ENCODE data around the gene LONP2. TPM values are rescaled to one million over a fixed set of nuclear protein-coding genes. Genes with fewer than 3 reads are reported as not detected.
A peak's percentile ranks its signal among the peaks of the same experiment; 100 is the strongest.

Gene LONP2
- total RNA-seq, 5 donors from 2014 or later (not counting 1 experiment from before 2014, with no cell fraction given): 69.9 to 92.9 (median 84.7) TPM

DNA sequence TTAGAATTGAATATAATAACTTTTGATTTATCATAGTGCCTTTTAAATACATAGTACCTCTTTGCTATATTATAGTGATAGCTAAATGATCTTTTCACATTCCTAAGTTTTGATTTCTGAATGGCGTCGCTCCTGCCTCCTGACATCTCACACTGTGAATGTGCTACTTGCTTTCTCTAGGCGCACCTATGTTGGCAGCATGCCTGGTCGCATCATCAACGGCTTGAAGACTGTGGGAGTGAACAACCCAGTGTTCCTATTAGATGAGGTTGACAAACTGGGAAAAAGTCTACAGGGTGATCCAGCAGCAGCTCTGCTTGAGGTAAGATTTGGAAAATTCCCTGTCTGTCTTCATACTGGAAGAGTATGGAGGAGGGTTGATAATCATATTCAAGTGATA is 33.1 kb downstream of the LONP2 start:
- POLR2A ChIA-PET: interaction anchor here in 1 of 2 donors (0.6 kb wide), 1 partner anchor 41 kb away, joined by 3 read pairs; no protein-coding TSS in a partner anchor
- 87% methylated on average over 3 of the region's 5 CpGs for WGBS (ENCODE audit: insufficient coverage)
- no peaks in the 10 kb centered on the region for H3K9me3 ChIP-seq
- no peaks in the 10 kb centered on the region for H3K9me3 Mint-ChIP-seq
- peaks cover 0 to 51% of the 10 kb centered on the region in 2 donors for H3K36me3 ChIP-seq (ENCODE audit: control insufficient read depth in 2 of 2, extremely low read depth in 1 of 2, insufficient read depth in 1 of 2, low read length in 1 of 2)
- H3K4me1 ChIP-seq (ENCODE audit: control insufficient read depth in 1 of 2, extremely low read depth in 1 of 2, insufficient read depth in 2 of 2, low read length in 2 of 2): no peaks in the 10 kb centered on the region
- ATAC-seq (replicated peaks in 1 of 4) (no peak), DNase-seq (no peak)
- peaks cover 10 to 27% (median 19%) of the 10 kb centered on the region in 3 donors for H3K4me1 Mint-ChIP-seq
- peaks cover 46% of the 10 kb centered on the region for H3K36me3 Mint-ChIP-seq
- no peaks in the 10 kb centered on the region for H3K27me3 ChIP-seq (replicated peaks in 1 of 2; ENCODE audit: control insufficient read depth in 2 of 2, extremely low read depth in 1 of 2, insufficient read depth in 2 of 2, low read length in 1 of 2)
- no peak overlapping the region for H3K27ac ChIP-seq (ENCODE audit: low read length)
- no peak overlapping the region for H3K4me3 ChIP-seq (ENCODE audit: control insufficient read depth in 1 of 2, extremely low read depth in 1 of 2, low read length in 1 of 2)
- H3K27me3 Mint-ChIP-seq: no peaks in the 10 kb centered on the region
- H3K27ac Mint-ChIP-seq: no peak overlapping the region
- CTCF ChIA-PET: interaction anchor here in 1 of 2 donors (0.6 to 0.7 kb wide), 2 partner anchors 46 to 232 kb away, joined by 3 read pairs; no protein-coding TSS in a partner anchor
- no peak overlapping the region for H3K4me3 Mint-ChIP-seq

DNA sequence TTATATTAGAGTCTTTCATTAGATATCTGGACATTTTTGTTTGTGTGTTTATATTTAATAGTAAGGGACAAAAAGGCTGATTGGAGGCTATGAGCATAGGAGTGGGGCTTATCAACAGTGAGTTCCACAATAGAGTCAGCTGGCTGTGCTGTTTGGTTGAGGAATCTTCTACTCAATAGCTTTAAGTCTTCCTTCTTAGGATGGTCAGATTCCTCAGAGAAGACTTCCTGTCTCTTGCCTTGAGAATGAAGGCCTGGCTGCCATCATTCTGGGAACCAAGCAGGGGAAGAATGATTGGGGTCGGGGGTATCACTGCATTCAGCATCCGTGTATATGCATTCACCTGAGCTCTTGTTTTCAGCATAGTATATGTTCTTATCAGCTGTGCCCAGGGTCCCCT is 35.1 kb downstream of the LONP2 start:
- DNase-seq: no peak
- no peak overlapping the region for H3K4me3 Mint-ChIP-seq
- Histone ChIP-seq H3K4me1 (ENCODE audit: control insufficient read depth in 1 of 2, extremely low read depth in 1 of 2, insufficient read depth in 2 of 2, low read length in 2 of 2) (no peaks in the 10 kb centered on the region), H3K27ac (ENCODE audit: low read length) (no peak overlapping the region), H3K36me3 (ENCODE audit: control insufficient read depth in 2 of 2, extremely low read depth in 1 of 2, insufficient read depth in 1 of 2, low read length in 1 of 2) (peaks cover 9 to 51% of the 10 kb centered on the region in 2 donors), H3K27me3 (replicated peaks in 1 of 2; ENCODE audit: control insufficient read depth in 2 of 2, extremely low read depth in 1 of 2, insufficient read depth in 2 of 2, low read length in 1 of 2) (no peaks in the 10 kb centered on the region), H3K9me3 (no peaks in the 10 kb centered on the region), H3K4me3 (ENCODE audit: control insufficient read depth in 1 of 2, extremely low read depth in 1 of 2, low read length in 1 of 2) (no peak overlapping the region)
- peaks cover 21 to 34% (median 29%) of the 10 kb centered on the region in 3 donors for H3K4me1 Mint-ChIP-seq
- H3K27me3 Mint-ChIP-seq: no peaks in the 10 kb centered on the region
- ATAC-seq (replicated peaks in 1 of 4): no peak
- ChIA-PET POLR2A (no interaction called here), CTCF (interaction anchor here in 1 of 2 donors (1.0 kb wide), 1 partner anchor 351 kb away, joined by 4 read pairs; no protein-coding TSS in a partner anchor)
- H3K27ac Mint-ChIP-seq: peak overlapping the region in 1 of 2 donors; percentile 28
- no CpG with 5 or more reads among the region's 2 CpGs for WGBS (ENCODE audit: insufficient coverage)
- no peaks in the 10 kb centered on the region for H3K9me3 Mint-ChIP-seq
- H3K36me3 Mint-ChIP-seq: peaks cover 63% of the 10 kb centered on the region

DNA sequence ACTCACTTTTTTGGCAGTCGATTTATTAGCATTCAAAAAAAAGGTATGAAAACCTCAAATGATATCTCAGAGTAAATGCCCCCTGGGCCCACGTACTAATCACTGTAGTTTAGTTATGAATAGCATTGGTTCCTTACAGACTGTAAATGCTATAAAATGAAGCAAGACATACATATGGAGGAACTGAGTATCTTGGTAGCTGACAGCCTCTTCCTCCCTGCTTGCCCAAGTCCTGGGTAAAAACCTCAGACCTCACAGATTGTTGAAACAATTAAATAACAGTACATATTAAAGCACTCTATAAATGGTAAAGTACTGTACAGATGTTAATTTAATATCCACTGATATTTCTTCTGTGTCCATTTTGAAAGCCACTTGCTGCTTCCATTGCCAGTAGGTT is 36.4 kb downstream of the LONP2 start:
- H3K27ac Mint-ChIP-seq: peak overlapping the region in 1 of 2 donors; percentile 39
- DNase-seq (no peak), ATAC-seq (replicated peaks in 1 of 4) (no peak)
- H3K27me3 Mint-ChIP-seq: no peaks in the 10 kb centered on the region
- Histone ChIP-seq H3K9me3 (no peaks in the 10 kb centered on the region), H3K27ac (ENCODE audit: low read length) (no peak overlapping the region), H3K27me3 (replicated peaks in 1 of 2; ENCODE audit: control insufficient read depth in 2 of 2, extremely low read depth in 1 of 2, insufficient read depth in 2 of 2, low read length in 1 of 2) (no peaks in the 10 kb centered on the region), H3K4me3 (ENCODE audit: control insufficient read depth in 1 of 2, extremely low read depth in 1 of 2, low read length in 1 of 2) (no peak overlapping the region), H3K4me1 (ENCODE audit: control insufficient read depth in 1 of 2, extremely low read depth in 1 of 2, insufficient read depth in 2 of 2, low read length in 2 of 2) (no peaks in the 10 kb centered on the region), H3K36me3 (ENCODE audit: control insufficient read depth in 2 of 2, extremely low read depth in 1 of 2, insufficient read depth in 1 of 2, low read length in 1 of 2) (peaks cover 9 to 47% of the 10 kb centered on the region in 2 donors)
- no peak overlapping the region for H3K4me3 Mint-ChIP-seq
- peaks cover 0 to 6% (median under 1%) of the 10 kb centered on the region in 3 donors for H3K9me3 Mint-ChIP-seq
- peaks cover 65% of the 10 kb centered on the region for H3K36me3 Mint-ChIP-seq
- ChIA-PET POLR2A (no interaction called here), CTCF (no interaction called here)
- WGBS (ENCODE audit: insufficient coverage): no CpG with 5 or more reads among the region's 2 CpGs
- peaks cover 31 to 39% (median 39%) of the 10 kb centered on the region in 3 donors for H3K4me1 Mint-ChIP-seq

DNA sequence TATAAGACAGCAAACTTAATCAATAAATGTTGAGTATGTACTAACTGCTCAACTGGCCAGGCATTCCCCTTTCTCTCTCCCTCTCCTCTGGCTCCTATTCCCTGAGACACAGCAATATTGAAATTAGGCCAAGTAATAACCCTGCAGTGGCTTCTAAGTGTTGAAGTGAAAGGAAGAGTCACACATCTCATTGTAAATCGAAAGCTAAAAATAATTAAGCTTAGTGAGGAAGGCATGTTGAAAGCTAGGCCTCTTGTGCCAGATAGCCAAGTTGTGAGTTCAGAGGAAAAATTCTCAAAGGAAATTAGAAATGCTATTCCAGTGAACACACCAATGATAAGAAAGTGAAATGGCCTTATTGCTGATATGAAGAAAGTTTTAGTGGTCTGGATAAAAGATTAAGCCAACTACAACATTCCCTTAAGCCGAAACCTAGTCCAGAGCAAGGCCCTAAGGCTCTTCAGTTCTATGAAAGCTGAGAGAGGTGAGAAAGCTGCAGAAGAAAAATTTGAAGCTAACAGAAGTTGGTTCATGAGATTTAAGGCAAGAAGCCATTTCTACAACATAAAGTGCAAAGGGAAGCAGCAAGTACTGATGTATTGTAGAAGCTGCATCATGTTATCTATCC is 38.6 kb downstream of the LONP2 start:
- ChIA-PET POLR2A (no interaction called here), CTCF (no interaction called here)
- H3K27me3 ChIP-seq (replicated peaks in 1 of 2; ENCODE audit: control insufficient read depth in 2 of 2, extremely low read depth in 1 of 2, insufficient read depth in 2 of 2, low read length in 1 of 2): no peaks in the 10 kb centered on the region
- no peak overlapping the region for H3K4me3 ChIP-seq (ENCODE audit: control insufficient read depth in 1 of 2, extremely low read depth in 1 of 2, low read length in 1 of 2)
- Mint-ChIP-seq H3K4me3 (no peak overlapping the region), H3K27me3 (no peaks in the 10 kb centered on the region), H3K27ac (peak overlapping the region; percentile 5 to 42), H3K36me3 (peaks cover 71% of the 10 kb centered on the region), H3K4me1 (peaks cover 27 to 37% (median 34%) of the 10 kb centered on the region in 3 donors), H3K9me3 (peaks cover 3 to 8% (median 6%) of the 10 kb centered on the region in 3 donors)
- WGBS (ENCODE audit: insufficient coverage): 86% methylated on average over 1 of the region's 2 CpGs
- H3K4me1 ChIP-seq (ENCODE audit: control insufficient read depth in 1 of 2, extremely low read depth in 1 of 2, insufficient read depth in 2 of 2, low read length in 2 of 2): no peaks in the 10 kb centered on the region
- ATAC-seq (replicated peaks in 1 of 4) (no peak), DNase-seq (no peak)
- H3K9me3 ChIP-seq: peaks cover 3% of the 10 kb centered on the region
- peaks cover 17 to 45% of the 10 kb centered on the region in 2 donors for H3K36me3 ChIP-seq (ENCODE audit: control insufficient read depth in 2 of 2, extremely low read depth in 1 of 2, insufficient read depth in 1 of 2, low read length in 1 of 2)
- no peak overlapping the region for H3K27ac ChIP-seq (ENCODE audit: low read length)

DNA sequence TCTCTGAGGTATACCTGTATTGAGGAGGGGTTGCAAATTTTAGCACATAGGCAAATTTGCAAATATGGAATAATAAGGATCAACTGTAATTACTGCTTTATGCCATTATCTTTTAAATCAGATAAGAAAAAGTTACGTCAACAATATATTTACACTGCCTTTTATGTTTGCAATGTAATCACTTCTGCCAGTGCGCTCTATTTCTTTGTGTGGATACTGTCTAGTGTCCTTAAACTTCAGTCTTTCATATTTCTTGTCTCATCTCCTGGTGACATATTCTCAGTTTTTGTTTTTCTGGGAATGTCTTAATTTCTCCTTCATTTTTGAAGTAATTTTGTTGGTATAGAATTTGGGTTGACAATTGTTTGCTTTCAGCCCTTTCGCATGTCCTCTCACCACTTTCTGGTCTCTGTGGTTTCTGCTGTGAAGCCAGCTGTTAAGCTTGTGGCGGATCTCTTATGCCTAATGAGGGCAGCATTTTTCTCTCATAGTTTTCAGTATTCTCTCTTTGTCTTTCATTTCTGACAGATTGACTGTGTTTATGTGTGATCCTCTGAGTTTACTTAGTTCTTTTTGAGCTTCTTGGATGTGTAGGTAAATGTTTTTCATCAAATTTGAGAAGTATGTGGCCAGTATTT is 40.8 kb downstream of the LONP2 start:
- H3K4me3 Mint-ChIP-seq: no peak overlapping the region
- peaks cover 17 to 32% of the 10 kb centered on the region in 2 donors for H3K36me3 ChIP-seq (ENCODE audit: control insufficient read depth in 2 of 2, extremely low read depth in 1 of 2, insufficient read depth in 1 of 2, low read length in 1 of 2)
- CTCF ChIA-PET: interaction anchor here in 1 of 2 donors (0.7 kb wide), 1 partner anchor 1095 kb away, joined by 3 read pairs; no protein-coding TSS in a partner anchor

DNA sequence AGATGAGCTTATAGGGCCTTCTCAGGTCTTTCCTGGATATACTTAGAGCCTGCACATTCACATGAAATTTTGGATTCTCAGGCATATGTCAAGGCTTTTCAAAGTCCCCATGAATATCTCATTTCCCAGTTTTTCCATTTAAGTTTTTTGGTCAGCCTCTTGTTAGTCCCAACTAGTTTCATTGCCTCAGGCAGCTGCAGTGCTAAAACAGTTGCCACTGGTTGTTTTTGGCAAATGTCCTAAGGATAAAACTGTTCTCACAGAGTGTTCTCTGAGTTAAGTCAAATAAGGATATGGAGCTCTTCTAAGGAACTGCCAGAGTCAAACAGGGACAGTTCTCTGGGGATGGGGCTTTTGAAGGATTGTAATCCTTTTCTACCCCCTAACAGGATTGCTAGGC is 43.1 kb downstream of the LONP2 start:
- DNase-seq: no peak
- H3K4me3 Mint-ChIP-seq: no peak overlapping the region
- Histone ChIP-seq H3K36me3 (ENCODE audit: control insufficient read depth in 2 of 2, extremely low read depth in 1 of 2, insufficient read depth in 1 of 2, low read length in 1 of 2) (peaks cover 17 to 40% of the 10 kb centered on the region in 2 donors), H3K9me3 (peaks cover 3% of the 10 kb centered on the region), H3K4me1 (ENCODE audit: control insufficient read depth in 1 of 2, extremely low read depth in 1 of 2, insufficient read depth in 2 of 2, low read length in 2 of 2) (no peaks in the 10 kb centered on the region), H3K27ac (ENCODE audit: low read length) (no peak overlapping the region), H3K27me3 (replicated peaks in 1 of 2; ENCODE audit: control insufficient read depth in 2 of 2, extremely low read depth in 1 of 2, insufficient read depth in 2 of 2, low read length in 1 of 2) (no peaks in the 10 kb centered on the region), H3K4me3 (ENCODE audit: control insufficient read depth in 1 of 2, extremely low read depth in 1 of 2, low read length in 1 of 2) (no peak overlapping the region)
- peaks cover 75% of the 10 kb centered on the region for H3K36me3 Mint-ChIP-seq
- H3K4me1 Mint-ChIP-seq: peaks cover 28 to 29% (median 28%) of the 10 kb centered on the region in 3 donors
- ChIA-PET CTCF (no interaction called here), POLR2A (no interaction called here)
- peaks cover 3 to 8% (median 6%) of the 10 kb centered on the region in 3 donors for H3K9me3 Mint-ChIP-seq
- no peak for ATAC-seq (replicated peaks in 1 of 4)
- no peaks in the 10 kb centered on the region for H3K27me3 Mint-ChIP-seq
- no peak overlapping the region for H3K27ac Mint-ChIP-seq

More for the DNA sequence above, 40.8 kb downstream of the LONP2 start:
- H3K9me3 Mint-ChIP-seq: peaks cover 3 to 8% (median 6%) of the 10 kb centered on the region in 3 donors
- Histone ChIP-seq H3K4me1 (ENCODE audit: control insufficient read depth in 1 of 2, extremely low read depth in 1 of 2, insufficient read depth in 2 of 2, low read length in 2 of 2) (no peaks in the 10 kb centered on the region), H3K9me3 (peaks cover 3% of the 10 kb centered on the region), H3K27me3 (replicated peaks in 1 of 2; ENCODE audit: control insufficient read depth in 2 of 2, extremely low read depth in 1 of 2, insufficient read depth in 2 of 2, low read length in 1 of 2) (no peaks in the 10 kb centered on the region), H3K4me3 (ENCODE audit: control insufficient read depth in 1 of 2, extremely low read depth in 1 of 2, low read length in 1 of 2) (no peak overlapping the region), H3K27ac (ENCODE audit: low read length) (no peak overlapping the region)
- DNase-seq (peak in 1 of 35 experiments; percentile 19), ATAC-seq (replicated peaks in 1 of 4) (no peak)
- peaks cover 21 to 26% (median 23%) of the 10 kb centered on the region in 3 donors for H3K4me1 Mint-ChIP-seq
- no peaks in the 10 kb centered on the region for H3K27me3 Mint-ChIP-seq
- H3K36me3 Mint-ChIP-seq: peaks cover 65% of the 10 kb centered on the region
- POLR2A ChIA-PET: no interaction called here
- peak overlapping the region; percentile 19 to 20 for H3K27ac Mint-ChIP-seq
- no CpG with 5 or more reads among the region's 4 CpGs for WGBS (ENCODE audit: insufficient coverage)
